ENCODE results near the gene RPN2. TPM values are rescaled to one million over a fixed set of nuclear protein-coding genes. Genes with fewer than 3 reads are reported as not detected.

RPN2 gene
- total RNA-seq, 1 experiment from 2014 or later: 283 TPM

- Histone ChIP-seq H3K4me1 (ENCODE audit: low read length) (no peaks in the 10 kb centered on the region), H3K79me2 (ENCODE audit: low read length) (no peaks in the 10 kb centered on the region), H3K27ac (ENCODE audit: low read length) (no peak overlapping the region), H3K27me3 (ENCODE audit: low read length) (no peaks in the 10 kb centered on the region), H3K9me2 (replicated peaks; ENCODE audit: insufficient read depth, low read length) (no peaks in the 10 kb centered on the region), H2AFZ (ENCODE audit: low read length) (no peak overlapping the region), H4K20me1 (ENCODE audit: insufficient read depth, low read depth, low read length) (no peaks in the 10 kb centered on the region), H3K4me3 (ENCODE audit: low read length) (no peak overlapping the region), H3K4me2 (ENCODE audit: low read depth, low read length, poor library complexity, severe bottlenecking) (no peak overlapping the region), H3K9ac (ENCODE audit: low read length) (no peak overlapping the region), H3K9me3 (ENCODE audit: low read length) (no peaks in the 10 kb centered on the region), H3K36me3 (ENCODE audit: insufficient read depth, low read length) (no peaks in the 10 kb centered on the region)
- DNase-seq: no peak
Measured at GRCh38 chr20:37254114-37254878, 75.2 kb downstream of the RPN2 start.

- no peaks in the 10 kb centered on the region for H3K79me2 ChIP-seq (ENCODE audit: low read length)
- no peak overlapping the region for H3K9ac ChIP-seq (ENCODE audit: low read length)
- H3K27ac ChIP-seq (ENCODE audit: low read length): no peak overlapping the region
- H3K4me3 ChIP-seq (ENCODE audit: low read length): no peak overlapping the region
- H3K4me2 ChIP-seq (ENCODE audit: low read depth, low read length, poor library complexity, severe bottlenecking): no peak overlapping the region
- no peaks in the 10 kb centered on the region for H3K27me3 ChIP-seq (ENCODE audit: low read length)
- no peaks in the 10 kb centered on the region for H3K9me2 ChIP-seq (replicated peaks; ENCODE audit: insufficient read depth, low read length)
- no peak overlapping the region for H2AFZ ChIP-seq (ENCODE audit: low read length)
- H3K4me1 ChIP-seq (ENCODE audit: low read length): no peaks in the 10 kb centered on the region
- H3K9me3 ChIP-seq (ENCODE audit: low read length): no peaks in the 10 kb centered on the region
- no peak for DNase-seq
- no peaks in the 10 kb centered on the region for H4K20me1 ChIP-seq (ENCODE audit: insufficient read depth, low read depth, low read length)
- H3K36me3 ChIP-seq (ENCODE audit: insufficient read depth, low read length): no peaks in the 10 kb centered on the region
Measured at GRCh38 chr20:37256286-37256685, 77.2 kb downstream of the RPN2 start.

- no peak overlapping the region for H2AFZ ChIP-seq (ENCODE audit: low read length)
- no peaks in the 10 kb centered on the region for H3K4me1 ChIP-seq (ENCODE audit: low read length)
- no peaks in the 10 kb centered on the region for H3K36me3 ChIP-seq (ENCODE audit: insufficient read depth, low read length)
Measured at GRCh38 chr20:37257530-37257929, 78.4 kb downstream of the RPN2 start.

GRCh38 chr20:37257988-37258387, 78.9 kb downstream of the RPN2 start:
- Histone ChIP-seq H3K9me2 (replicated peaks; ENCODE audit: insufficient read depth, low read length) (no peaks in the 10 kb centered on the region), H3K79me2 (ENCODE audit: low read length) (no peaks in the 10 kb centered on the region), H3K27me3 (ENCODE audit: low read length) (no peaks in the 10 kb centered on the region), H3K4me1 (ENCODE audit: low read length) (no peaks in the 10 kb centered on the region), H2AFZ (ENCODE audit: low read length) (no peak overlapping the region), H3K27ac (ENCODE audit: low read length) (no peak overlapping the region), H3K9me3 (ENCODE audit: low read length) (no peaks in the 10 kb centered on the region), H3K36me3 (ENCODE audit: insufficient read depth, low read length) (no peaks in the 10 kb centered on the region), H3K4me3 (ENCODE audit: low read length) (no peak overlapping the region), H3K9ac (ENCODE audit: low read length) (no peak overlapping the region), H4K20me1 (ENCODE audit: insufficient read depth, low read depth, low read length) (no peaks in the 10 kb centered on the region), H3K4me2 (ENCODE audit: low read depth, low read length, poor library complexity, severe bottlenecking) (no peak overlapping the region)
- DNase-seq: no peak

More at GRCh38 chr20:37257530-37257929, 78.4 kb downstream of the RPN2 start:
- H3K9ac ChIP-seq (ENCODE audit: low read length): no peak overlapping the region
- H4K20me1 ChIP-seq (ENCODE audit: insufficient read depth, low read depth, low read length): no peaks in the 10 kb centered on the region
- no peaks in the 10 kb centered on the region for H3K9me2 ChIP-seq (replicated peaks; ENCODE audit: insufficient read depth, low read length)
- H3K27me3 ChIP-seq (ENCODE audit: low read length): no peaks in the 10 kb centered on the region
- no peaks in the 10 kb centered on the region for H3K79me2 ChIP-seq (ENCODE audit: low read length)
- H3K4me3 ChIP-seq (ENCODE audit: low read length): no peak overlapping the region
- no peak overlapping the region for H3K4me2 ChIP-seq (ENCODE audit: low read depth, low read length, poor library complexity, severe bottlenecking)
- no peak for DNase-seq
- H3K27ac ChIP-seq (ENCODE audit: low read length): no peak overlapping the region
- H3K9me3 ChIP-seq (ENCODE audit: low read length): no peaks in the 10 kb centered on the region

GRCh38 chr20:37259031-37259430, 79.9 kb downstream of the RPN2 start:
- no peak overlapping the region for H3K27ac ChIP-seq (ENCODE audit: low read length)
- DNase-seq: no peak
- no peak overlapping the region for H3K4me3 ChIP-seq (ENCODE audit: low read length)
- no peaks in the 10 kb centered on the region for H4K20me1 ChIP-seq (ENCODE audit: insufficient read depth, low read depth, low read length)
- H3K79me2 ChIP-seq (ENCODE audit: low read length): no peaks in the 10 kb centered on the region
- no peaks in the 10 kb centered on the region for H3K9me3 ChIP-seq (ENCODE audit: low read length)
- H3K9ac ChIP-seq (ENCODE audit: low read length): no peak overlapping the region
- no peak overlapping the region for H2AFZ ChIP-seq (ENCODE audit: low read length)
- H3K9me2 ChIP-seq (replicated peaks; ENCODE audit: insufficient read depth, low read length): no peaks in the 10 kb centered on the region
- no peak overlapping the region for H3K4me2 ChIP-seq (ENCODE audit: low read depth, low read length, poor library complexity, severe bottlenecking)
- H3K27me3 ChIP-seq (ENCODE audit: low read length): no peaks in the 10 kb centered on the region
- no peaks in the 10 kb centered on the region for H3K36me3 ChIP-seq (ENCODE audit: insufficient read depth, low read length)
- no peaks in the 10 kb centered on the region for H3K4me1 ChIP-seq (ENCODE audit: low read length)

GRCh38 chr20:37259865-37260264, 80.7 kb downstream of the RPN2 start:
- no peaks in the 10 kb centered on the region for H3K9me2 ChIP-seq (replicated peaks; ENCODE audit: insufficient read depth, low read length)
- H3K27me3 ChIP-seq (ENCODE audit: low read length): no peaks in the 10 kb centered on the region
- no peaks in the 10 kb centered on the region for H3K79me2 ChIP-seq (ENCODE audit: low read length)
- H3K27ac ChIP-seq (ENCODE audit: low read length): no peak overlapping the region
- no peak for DNase-seq
- no peaks in the 10 kb centered on the region for H3K36me3 ChIP-seq (ENCODE audit: insufficient read depth, low read length)
- H2AFZ ChIP-seq (ENCODE audit: low read length): no peak overlapping the region
- H3K4me2 ChIP-seq (ENCODE audit: low read depth, low read length, poor library complexity, severe bottlenecking): no peak overlapping the region
- H3K9me3 ChIP-seq (ENCODE audit: low read length): no peaks in the 10 kb centered on the region
- no peaks in the 10 kb centered on the region for H3K4me1 ChIP-seq (ENCODE audit: low read length)
- no peak overlapping the region for H3K9ac ChIP-seq (ENCODE audit: low read length)
- no peak overlapping the region for H3K4me3 ChIP-seq (ENCODE audit: low read length)
- H4K20me1 ChIP-seq (ENCODE audit: insufficient read depth, low read depth, low read length): no peaks in the 10 kb centered on the region

GRCh38 chr20:37260923-37261322, 81.8 kb downstream of the RPN2 start:
- Histone ChIP-seq H3K4me3 (ENCODE audit: low read length) (no peak overlapping the region), H2AFZ (ENCODE audit: low read length) (no peak overlapping the region), H3K9me2 (replicated peaks; ENCODE audit: insufficient read depth, low read length) (no peaks in the 10 kb centered on the region), H3K27ac (ENCODE audit: low read length) (no peak overlapping the region), H3K79me2 (ENCODE audit: low read length) (no peaks in the 10 kb centered on the region), H3K9ac (ENCODE audit: low read length) (no peak overlapping the region), H3K27me3 (ENCODE audit: low read length) (no peaks in the 10 kb centered on the region), H3K36me3 (ENCODE audit: insufficient read depth, low read length) (no peaks in the 10 kb centered on the region), H4K20me1 (ENCODE audit: insufficient read depth, low read depth, low read length) (no peaks in the 10 kb centered on the region), H3K4me1 (ENCODE audit: low read length) (no peaks in the 10 kb centered on the region), H3K4me2 (ENCODE audit: low read depth, low read length, poor library complexity, severe bottlenecking) (no peak overlapping the region), H3K9me3 (ENCODE audit: low read length) (no peaks in the 10 kb centered on the region)
- no peak for DNase-seq

GRCh38 chr20:37261714-37262113, 82.6 kb downstream of the RPN2 start, which contains the start of gene GHRH:
Gene GHRH, minus strand, starts transcription at chr20:37261814. Its CDS starts 4,925 bp downstream, at chr20:37256889.
- no peak within 1 kb of the TSS for H3K4me3 ChIP-seq (ENCODE audit: low read length)
- no peaks in the 10 kb centered on the region for H3K79me2 ChIP-seq (ENCODE audit: low read length)
- no peaks in the 10 kb centered on the region for H3K36me3 ChIP-seq (ENCODE audit: insufficient read depth, low read length)
- H4K20me1 ChIP-seq (ENCODE audit: insufficient read depth, low read depth, low read length): no peaks in the 10 kb centered on the region
- no peak for DNase-seq
- H3K4me1 ChIP-seq (ENCODE audit: low read length): no peaks in the 10 kb centered on the region
- no peak within 1 kb of the TSS for H3K27ac ChIP-seq (ENCODE audit: low read length)
- H3K9ac ChIP-seq (ENCODE audit: low read length): no peak within 1 kb of the TSS
- no peak within 1 kb of the TSS for H3K4me2 ChIP-seq (ENCODE audit: low read depth, low read length, poor library complexity, severe bottlenecking)
- no peaks in the 10 kb centered on the region for H3K9me2 ChIP-seq (replicated peaks; ENCODE audit: insufficient read depth, low read length)
- no peaks in the 10 kb centered on the region for H3K27me3 ChIP-seq (ENCODE audit: low read length)
- no peaks in the 10 kb centered on the region for H3K9me3 ChIP-seq (ENCODE audit: low read length)
- no peak within 1 kb of the TSS for H2AFZ ChIP-seq (ENCODE audit: low read length)
